Heart left ventricle (tissue), 16 donors: ENCODE data around the gene FAM149A. TPM values are rescaled to one million over a fixed set of nuclear protein-coding genes. Genes with fewer than 3 reads are reported as not detected.

ENCODE experiments used
- ATAC-seq, 4 donors: fragments of 200-7000 bp; cut with Tn5 transposase; one replicate each; pipeline ENCODE4 v1.9.1; 2020 to 2022; ENCODE audit warnings: moderate library complexity in 4 of 4, mild to moderate bottlenecking in 3 of 4, moderate number of reproducible peaks in 1 of 4
- DNase-seq, 5 donors: peaks; one replicate each; pipeline ENCODE4 v3.0.0-alpha.2; 2020
- H3K27ac ChIP-seq, 12 donors: fragments of 200-600 bp; sonication (generic) in 4 of 12; one replicate each; pipeline versions ENCODE4 v1.5.0 to v1.8.0; 2016 to 2022; ENCODE audit warnings: mild to moderate bottlenecking in 2 of 12
- H3K27me3 ChIP-seq, 9 donors: fragments of 200-600 bp; sonication (generic) in 2 of 9; one replicate each; pipeline versions ENCODE4 v1.5.1 to v1.8.0; 2016 to 2022; ENCODE audit warnings: mild to moderate bottlenecking in 3 of 9
- H3K36me3 ChIP-seq, 9 donors: fragments of 200-600 bp; sonication (generic) in 2 of 9; one replicate each; pipeline versions ENCODE4 v1.5.0 to v1.8.0; 2018 to 2022; ENCODE audit warnings: mild to moderate bottlenecking in 2 of 9
- H3K4me1 ChIP-seq, 12 donors: fragments of 200-600 bp; sonication (generic) in 4 of 12; one replicate each; pipeline versions ENCODE4 v1.5.0 to v1.8.0; 2016 to 2022; ENCODE audit warnings: mild to moderate bottlenecking in 3 of 12
- H3K4me3 ChIP-seq, 12 donors: fragments of 200-600 bp; sonication (generic) in 4 of 12; one replicate each; pipeline versions ENCODE4 v1.5.0 to v1.8.0; 2017 to 2022; ENCODE audit warnings: mild to moderate bottlenecking in 9 of 12, moderate library complexity in 4 of 12
- H3K9me3 ChIP-seq, 12 donors: fragments of 200-600 bp; sonication (generic) in 4 of 12; one replicate each; pipeline versions ENCODE4 v1.5.0 to v1.8.0; 2016 to 2022; ENCODE audit warnings: mild to moderate bottlenecking in 1 of 12
- POLR2A ChIP-seq, 2 donors: fragments of 450-650 bp; IDR thresholded peaks; one replicate each; pipeline ENCODE4 v1.6.1; 2017; ENCODE audit warnings: antibody characterized with exemption in 2 of 2, mild to moderate bottlenecking in 2 of 2, moderate library complexity in 2 of 2
- WGBS, 4 donors: extraction: QIAGEN DNeasy Blood & Tissue Kit in 2 of 4; methylation state at CpG; one replicate each; pipeline versions ENCODE4 v1.1.5 to v1.1.7; 2013 to 2018; 5-methylcytosine and 5-hydroxymethylcytosine counted together
- intact Hi-C, 10 donors: fragments of 100-400 bp; cut with DNase I; formaldehyde crosslinking; loops; one replicate each; pipeline versions ENCODE4 v1.11.1 to v1.14.2; 2022
- polyA plus RNA-seq, 2 donors: library from polyadenylated mRNA; stranded (reverse); fragments of 200-250 nt; gene quantifications; one replicate each; pipeline ENCODE4 v1.2.3, GENCODE V29; 2013
- total RNA-seq, 9 donors: library from RNA; depleted of rRNA in 2 of 9; stranded (reverse); fragments of >200 nt in 2 of 9; fragmentation: NEBNext Ultra II Directional in 3 of 9; extraction: Animal tissue kit (Norgen Biotek cat#: 25700) in 3 of 9; gene quantifications; one replicate each; pipeline versions ENCODE4 v1.1.0 to v1.2.4, GENCODE V29; 2016 to 2023
- TF ChIP-seq, protein P1 (sequence below), 12 donors: fragments of 200-600 bp; sonication (generic) in 4 of 12; IDR thresholded peaks; one replicate each; pipeline versions ENCODE4 v1.5.0 to v1.8.0; 2018 to 2022; ENCODE audit warnings: antibody characterized with exemption in 12 of 12, mild to moderate bottlenecking in 5 of 12
- donor health status: ischemic (EF 13 %, LVEDD 7.1; RV severe dilation, severe dysfunction).
- donor health status: healthy with polysubstance abuse.
- donor health status: DM: no; HTN: yes; CAD: no.
- donor health status: DM: no; HTN: no; CAD: no.
- donor health status: ischemic (EF 25% LVEDD 6.9; RV normal size, moderate dysfunction).
- donor health status: ischemic (EF 25% LVEDD 5.7; RV mildly dilated, moderate dysfunction).
- donor health status: healthy.
- donor health status: DM: yes; HTN: yes; CAD: no.
- donor health status: ischemic (EF 35%, LVEDD 5.7; RV mildly dilated, moderate dysfunction).
- donor health status: nonischemic (EF 11% LVEDD 7.7; RV severe dilation, severe dysfunction).
- donor health status: DM: yes; HTN: yes; CAD: no.
- donor health status: PGD.
- donor health status: ischemic (EF 29% LVEDD 5.4; RV normal size, mild dysfunction).
- donor health status: nonischemic (EF 23%, LVEDD 6.1; RV moderate dilation, normal function).

Gene FAM149A
- total and polyA plus RNA-seq, 11 donors: 1.6 to 13.0 (median 7.8) TPM

DNA sequence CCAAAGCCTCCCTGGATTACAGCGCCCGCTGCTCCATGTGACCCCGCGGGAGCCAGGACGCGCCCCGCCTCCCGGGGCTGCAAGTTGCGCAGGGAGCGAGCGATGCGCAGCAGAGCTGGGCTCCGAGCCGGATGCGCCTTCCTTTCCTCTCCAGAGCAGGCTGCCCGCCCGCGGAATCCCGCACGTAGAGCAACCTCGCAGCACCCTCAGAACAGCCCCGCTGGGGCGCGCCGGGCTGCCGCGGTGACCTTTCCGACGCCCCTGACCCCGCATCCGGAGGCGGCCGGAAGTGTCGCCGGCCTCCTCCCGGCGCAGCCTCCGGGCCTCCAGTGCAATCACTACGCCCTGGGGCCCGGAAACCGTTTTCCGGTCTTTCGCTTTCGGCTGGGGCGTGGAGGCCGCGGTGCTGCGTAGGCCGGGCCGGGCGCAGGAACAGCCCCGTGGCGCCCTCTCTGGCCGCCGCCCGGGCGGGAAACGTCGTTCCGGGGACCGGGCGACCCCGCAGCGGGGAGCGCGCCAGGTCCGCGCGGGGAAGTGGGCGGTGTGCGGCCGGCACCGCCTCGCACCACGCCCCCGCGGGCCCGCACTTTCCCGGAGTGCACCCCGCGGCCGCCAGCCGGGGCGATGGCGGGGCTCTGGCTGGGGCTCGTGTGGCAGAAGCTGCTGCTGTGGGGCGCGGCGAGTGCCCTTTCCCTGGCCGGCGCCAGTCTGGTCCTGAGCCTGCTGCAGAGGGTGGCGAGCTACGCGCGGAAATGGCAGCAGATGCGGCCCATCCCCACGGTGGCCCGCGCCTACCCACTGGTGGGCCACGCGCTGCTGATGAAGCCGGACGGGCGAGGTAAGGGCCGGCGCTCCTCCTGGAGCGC, 86.9 kb downstream of the FAM149A start, which contains the start of gene CYP4V2:
Gene CYP4V2, plus strand, starts transcription at position 368 of the 866 bp plus-strand sequence. Its CDS starts 257 bp downstream, at position 625.
- intact Hi-C loops: loop anchor here in 4 of 10 donors (5.0 to 10.0 kb wide), 3 partner anchors 44 to 124 kb away; partner anchors contain the start of gene TLR3 (in 2 of the 4)
- no peaks in the 10 kb centered on the region for H3K27me3 ChIP-seq
- peaks cover 0 to 26% (median 11%) of the 10 kb centered on the region in 9 donors for H3K36me3 ChIP-seq
- TF ChIP-seq, protein P1, sequence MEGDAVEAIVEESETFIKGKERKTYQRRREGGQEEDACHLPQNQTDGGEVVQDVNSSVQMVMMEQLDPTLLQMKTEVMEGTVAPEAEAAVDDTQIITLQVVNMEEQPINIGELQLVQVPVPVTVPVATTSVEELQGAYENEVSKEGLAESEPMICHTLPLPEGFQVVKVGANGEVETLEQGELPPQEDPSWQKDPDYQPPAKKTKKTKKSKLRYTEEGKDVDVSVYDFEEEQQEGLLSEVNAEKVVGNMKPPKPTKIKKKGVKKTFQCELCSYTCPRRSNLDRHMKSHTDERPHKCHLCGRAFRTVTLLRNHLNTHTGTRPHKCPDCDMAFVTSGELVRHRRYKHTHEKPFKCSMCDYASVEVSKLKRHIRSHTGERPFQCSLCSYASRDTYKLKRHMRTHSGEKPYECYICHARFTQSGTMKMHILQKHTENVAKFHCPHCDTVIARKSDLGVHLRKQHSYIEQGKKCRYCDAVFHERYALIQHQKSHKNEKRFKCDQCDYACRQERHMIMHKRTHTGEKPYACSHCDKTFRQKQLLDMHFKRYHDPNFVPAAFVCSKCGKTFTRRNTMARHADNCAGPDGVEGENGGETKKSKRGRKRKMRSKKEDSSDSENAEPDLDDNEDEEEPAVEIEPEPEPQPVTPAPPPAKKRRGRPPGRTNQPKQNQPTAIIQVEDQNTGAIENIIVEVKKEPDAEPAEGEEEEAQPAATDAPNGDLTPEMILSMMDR (IDR thresholded peaks at IDR 0.05): peak; percentile 5 to 62 (median 42)
- TF ChIP-seq POLR2A (IDR thresholded peaks at IDR 0.05): no peak
- ATAC-seq (peak; percentile 74 to 90 (median 85)), DNase-seq (peak; percentile 86 to 93 (median 90))
- no peaks in the 10 kb centered on the region for H3K9me3 ChIP-seq
- H3K27ac ChIP-seq: peak within 1 kb of the TSS; percentile 88 to 99 (median 98)
- peak within 1 kb of the TSS; percentile 54 to 98 (median 90) for H3K4me3 ChIP-seq
- 0 to 1% (median 0%) methylated on average over 23 to 107 of the region's 107 CpGs for WGBS, 4 donors
- H3K4me1 ChIP-seq: peaks cover 6 to 39% (median 30%) of the 10 kb centered on the region in 12 donors

GRCh38 chr4:186192066-186192612, 87.6 kb downstream of the FAM149A start:
- DNase-seq: peak; percentile 44 to 60 (median 49)
- intact Hi-C loops: loop anchor here in 4 of 10 donors (5.0 to 10.0 kb wide), 3 partner anchors 45 to 125 kb away; partner anchors contain the start of gene TLR3 (in 2 of the 4)

GRCh38 chr4:186193851-186194250, 89.3 kb downstream of the FAM149A start:
- no peaks in the 10 kb centered on the region for H3K27me3 ChIP-seq
- intact Hi-C loops: loop anchor here in 4 of 10 donors (5.0 to 10.0 kb wide), 3 partner anchors 47 to 127 kb away; partner anchors contain the start of gene TLR3 (in 2 of the 4)
- no peak for TF ChIP-seq POLR2A (IDR thresholded peaks at IDR 0.05)
- TF ChIP-seq, protein P1 (IDR thresholded peaks at IDR 0.05): no peak
- H3K36me3 ChIP-seq: peaks cover 0 to 50% (median 22%) of the 10 kb centered on the region in 9 donors
- ATAC-seq: no peak
- H3K4me1 ChIP-seq: peaks cover 6 to 39% (median 30%) of the 10 kb centered on the region in 12 donors
- WGBS, 4 donors: 94 to 97% (median 95%) methylated on average over 5 of the region's 5 CpGs
- H3K9me3 ChIP-seq: no peaks in the 10 kb centered on the region
- H3K4me3 ChIP-seq: peak overlapping the region in 1 of 12 donors; percentile 89
- DNase-seq: no peak
- peak overlapping the region in 8 of 12 donors; percentile 7 to 99 (median 95) for H3K27ac ChIP-seq

More at GRCh38 chr4:186192066-186192612, 87.6 kb downstream of the FAM149A start:
- ATAC-seq: peak; percentile 16 to 43 (median 28)
- no peak for TF ChIP-seq POLR2A (IDR thresholded peaks at IDR 0.05)
- TF ChIP-seq, protein P1 (IDR thresholded peaks at IDR 0.05): no peak
- WGBS, 4 donors: 0 to 1% (median 0%) methylated on average over 12 to 22 of the region's 22 CpGs
- Histone ChIP-seq H3K27me3 (no peaks in the 10 kb centered on the region), H3K4me3 (peak overlapping the region; percentile 54 to 98 (median 90)), H3K36me3 (peaks cover 0 to 33% (median 18%) of the 10 kb centered on the region in 9 donors), H3K4me1 (peaks cover 6 to 39% (median 30%) of the 10 kb centered on the region in 12 donors), H3K9me3 (no peaks in the 10 kb centered on the region), H3K27ac (peak overlapping the region; percentile 88 to 99 (median 98))
